ENCODE data around the gene SDHC.

DNA sequence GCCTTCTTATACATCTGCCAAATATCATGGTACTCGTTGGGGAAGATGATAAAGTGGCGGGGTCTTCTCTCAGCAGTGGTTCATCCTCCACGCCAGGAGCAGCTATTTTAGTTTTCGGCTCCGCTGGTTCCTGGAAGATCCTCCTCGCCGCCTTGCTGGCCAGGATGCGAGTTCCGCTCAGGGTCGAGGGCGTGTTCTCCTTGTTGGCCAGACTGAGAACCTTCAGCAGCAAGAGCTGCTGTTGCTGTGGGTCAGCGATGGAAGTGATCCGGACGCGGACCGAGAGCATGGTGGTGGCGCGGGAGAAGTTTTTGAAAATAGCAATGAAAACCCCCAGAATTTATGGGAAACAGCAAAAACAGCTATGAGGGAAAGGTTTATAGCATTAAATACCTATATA is 64.9 kb downstream of the SDHC start:
- TF ChIP-seq EZH2phosphoT487 (conservative IDR thresholded peaks at IDR 0.05; ENCODE audit: low read length): no peak
- TF ChIP-seq, protein P1, sequence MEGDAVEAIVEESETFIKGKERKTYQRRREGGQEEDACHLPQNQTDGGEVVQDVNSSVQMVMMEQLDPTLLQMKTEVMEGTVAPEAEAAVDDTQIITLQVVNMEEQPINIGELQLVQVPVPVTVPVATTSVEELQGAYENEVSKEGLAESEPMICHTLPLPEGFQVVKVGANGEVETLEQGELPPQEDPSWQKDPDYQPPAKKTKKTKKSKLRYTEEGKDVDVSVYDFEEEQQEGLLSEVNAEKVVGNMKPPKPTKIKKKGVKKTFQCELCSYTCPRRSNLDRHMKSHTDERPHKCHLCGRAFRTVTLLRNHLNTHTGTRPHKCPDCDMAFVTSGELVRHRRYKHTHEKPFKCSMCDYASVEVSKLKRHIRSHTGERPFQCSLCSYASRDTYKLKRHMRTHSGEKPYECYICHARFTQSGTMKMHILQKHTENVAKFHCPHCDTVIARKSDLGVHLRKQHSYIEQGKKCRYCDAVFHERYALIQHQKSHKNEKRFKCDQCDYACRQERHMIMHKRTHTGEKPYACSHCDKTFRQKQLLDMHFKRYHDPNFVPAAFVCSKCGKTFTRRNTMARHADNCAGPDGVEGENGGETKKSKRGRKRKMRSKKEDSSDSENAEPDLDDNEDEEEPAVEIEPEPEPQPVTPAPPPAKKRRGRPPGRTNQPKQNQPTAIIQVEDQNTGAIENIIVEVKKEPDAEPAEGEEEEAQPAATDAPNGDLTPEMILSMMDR (IDR thresholded peaks at IDR 0.05; ENCODE audit: insufficient read depth, low read length, poor library complexity, severe bottlenecking): no peak

Measured in SU-DHL-6 (cell line).